IMR-90 (cell line): Measurements from ENCODE around the gene PPIA. TPM values are rescaled to one million over a fixed set of nuclear protein-coding genes. Genes with fewer than 3 reads are reported as not detected.

Experiments used
- ATAC-seq: fragments of 200-7000 bp; cut with Tn5 transposase; 2 replicates; pipeline ENCODE4 v1.9.1; 2020; ENCODE audit warnings: low read depth, mild to moderate bottlenecking, moderate library complexity
- BruUV-seq: library from RNA; stranded (reverse); fragments of 400-500 nt; replicated peaks from 2 replicates; lab custom pipeline; 2021; lab: Mats Ljungman, UMichigan
- CTCF ChIA-PET: fragments of 300-600 bp; formaldehyde crosslinking; extraction: SDS; loops from one replicate; lab custom pipeline; 2021; ENCODE audit warnings: antibody characterized with exemption; lab: Yijun Ruan, JAX
- POLR2A ChIA-PET: fragments of 300-600 bp; sonication (Branson Sonifier 250); formaldehyde crosslinking; loops from one replicate; lab custom pipeline; 2022; ENCODE audit warnings: antibody characterized with exemption; ENCODE audit not compliant: unreplicated experiment; lab: Charles Lee
- DNase-seq: peaks from one replicate; pipeline ENCODE4 v3.0.0; 2013
- H2AFZ ChIP-seq: replicated peaks from 2 replicates; pipeline ENCODE3; 2013; ENCODE audit warnings: low read length, mild to moderate bottlenecking; ENCODE audit not compliant: poor library complexity
- H2AK5ac ChIP-seq: 2 replicates; pipeline ENCODE4 v1.6.1; 2013; ENCODE audit warnings: low read depth, low read length, inconsistent platforms
- H2AK9ac ChIP-seq: replicated peaks from 2 replicates; pipeline ENCODE3; 2013; ENCODE audit warnings: mild to moderate bottlenecking, low read depth, low read length, moderate library complexity; ENCODE audit not compliant: poor library complexity
- H2BK120ac ChIP-seq: 2 replicates; pipeline ENCODE4 v1.6.1; 2013; ENCODE audit warnings: low read depth, low read length, inconsistent platforms
- H2BK15ac ChIP-seq: 3 replicates; pipeline ENCODE4 v1.6.1; 2013; ENCODE audit warnings: low read depth, low read length, inconsistent platforms
- H2BK20ac ChIP-seq: 2 replicates; pipeline ENCODE4 v1.6.1; 2013; ENCODE audit warnings: low read depth, mild to moderate bottlenecking, inconsistent platforms, low read length, moderate library complexity
- H2BK5ac ChIP-seq: 2 replicates; pipeline ENCODE4 v1.6.1; 2013; ENCODE audit warnings: mild to moderate bottlenecking, low read depth, low read length, inconsistent platforms; ENCODE audit not compliant: poor library complexity, severe bottlenecking
- H3K14ac ChIP-seq: replicated peaks from 2 replicates; pipeline ENCODE4 v1.6.1; 2013; ENCODE audit warnings: low read depth, low read length, inconsistent platforms
- H3K18ac ChIP-seq: 2 replicates; pipeline ENCODE4 v1.6.1; 2013; ENCODE audit warnings: low read depth, low read length, control low read depth
- H3K23ac ChIP-seq: 2 replicates; pipeline ENCODE4 v1.6.1; 2013; ENCODE audit warnings: low read depth, low read length, inconsistent platforms
- H3K27ac ChIP-seq: 2 replicates; pipeline ENCODE4 v1.5.1; 2013; ENCODE audit warnings: mild to moderate bottlenecking, control low read depth, low read length; ENCODE audit not compliant: insufficient read depth
- H3K27me3 ChIP-seq: 2 replicates; pipeline ENCODE4 v1.6.1; 2013; ENCODE audit warnings: low read length; ENCODE audit not compliant: control insufficient read depth, insufficient read depth
- H3K36me3 ChIP-seq: 2 replicates; pipeline ENCODE4 v1.6.1; 2013; ENCODE audit warnings: low read length, mixed read lengths; ENCODE audit not compliant: control insufficient read depth, insufficient read depth
- H3K4ac ChIP-seq: 2 replicates; pipeline ENCODE4 v1.6.1; 2013; ENCODE audit warnings: low read depth, low read length, inconsistent platforms
- H3K4me1 ChIP-seq: 2 replicates; pipeline ENCODE4 v1.6.1; 2013; ENCODE audit warnings: low read length, mixed read lengths; ENCODE audit not compliant: control insufficient read depth, insufficient read depth
- H3K4me2 ChIP-seq: 2 replicates; pipeline ENCODE4 v1.6.1; 2013; ENCODE audit warnings: low read depth, mild to moderate bottlenecking, control low read depth, low read length, moderate library complexity
- H3K4me3 ChIP-seq: 2 replicates; pipeline ENCODE4 v1.5.1; 2013; ENCODE audit warnings: low read depth, mild to moderate bottlenecking, control low read depth, low read length, moderate library complexity; ENCODE audit not compliant: insufficient read depth
- H3K56ac ChIP-seq: 2 replicates; pipeline ENCODE4 v1.6.1; 2013; ENCODE audit warnings: low read length, inconsistent platforms; ENCODE audit not compliant: insufficient read depth; ENCODE audit errors: extremely low read depth
- H3K79me1 ChIP-seq, 2 experiments: 2 replicates each; pipeline ENCODE4 v1.6.1; 2013; ENCODE audit warnings: low read length in 2 of 2, inconsistent platforms in 1 of 2, low read depth in 1 of 2
- H3K9ac ChIP-seq: 2 replicates; pipeline ENCODE4 v1.6.1; 2013; ENCODE audit warnings: low read depth, low read length, control low read depth
- H3K9me1 ChIP-seq: 2 replicates; pipeline ENCODE4 v1.6.1; 2013; ENCODE audit warnings: low read length, inconsistent platforms; ENCODE audit not compliant: insufficient read depth
- H3K9me3 ChIP-seq: 2 replicates; pipeline ENCODE4 v1.6.1; 2013; ENCODE audit warnings: low read length; ENCODE audit not compliant: control insufficient read depth, insufficient read depth
- H4K20me1 ChIP-seq: 2 replicates; pipeline ENCODE4 v1.6.1; 2013; ENCODE audit warnings: low read length, inconsistent platforms; ENCODE audit not compliant: insufficient read depth
- H4K5ac ChIP-seq: 2 replicates; pipeline ENCODE4 v1.6.1; 2013; ENCODE audit warnings: mild to moderate bottlenecking, low read depth, low read length, control low read depth
- H4K8ac ChIP-seq, 2 experiments: 2 replicates each; pipeline ENCODE4 v1.6.1; 2013; ENCODE audit warnings: low read depth in 2 of 2, low read length in 2 of 2, control low read depth in 1 of 2, inconsistent platforms in 1 of 2
- H4K91ac ChIP-seq: 2 replicates; pipeline ENCODE4 v1.6.1; 2013; ENCODE audit warnings: low read depth, low read length, inconsistent platforms; ENCODE audit not compliant: insufficient read depth
- BHLHE40 ChIP-seq: fragments of 150-350 bp; IDR thresholded peaks from 2 replicates; pipeline ENCODE4 v1.6.1; 2016; ENCODE audit warnings: mild to moderate bottlenecking, low read depth, low read length
- CEBPB ChIP-seq: IDR thresholded peaks from 2 replicates; pipeline ENCODE4 v1.6.1; 2012; ENCODE audit warnings: low read depth, low read length, improper control_type of control experiment
- CHD1 ChIP-seq: IDR thresholded peaks from 2 replicates; pipeline ENCODE4 v1.6.1; 2012; ENCODE audit warnings: low read depth, low read length, improper control_type of control experiment
- CTCF ChIP-seq: conservative IDR thresholded peaks from 2 replicates; pipeline ENCODE4 v1.5.1; 2012; ENCODE audit warnings: mild to moderate bottlenecking, low read depth, low read length, improper control_type of control experiment
- ELK1 ChIP-seq: fragments of 150-350 bp; IDR thresholded peaks from 2 replicates; pipeline ENCODE4 v1.6.1; 2016; ENCODE audit warnings: low read depth, mild to moderate bottlenecking, low read length, moderate library complexity, borderline replicate concordance
- FOS ChIP-seq: fragments of 150-350 bp; IDR thresholded peaks from 2 replicates; pipeline ENCODE4 v1.6.1; 2016; ENCODE audit warnings: low read depth, low read length
- MAFK ChIP-seq: IDR thresholded peaks from 2 replicates; pipeline ENCODE4 v1.6.1; 2012; ENCODE audit warnings: low read depth, low read length, improper control_type of control experiment
- MAZ ChIP-seq: IDR thresholded peaks from 2 replicates; pipeline ENCODE4 v1.6.1; 2012; ENCODE audit warnings: low read depth, mild to moderate bottlenecking, low read length, improper control_type of control experiment, moderate library complexity, borderline replicate concordance
- MXI1 ChIP-seq: IDR thresholded peaks from 2 replicates; pipeline ENCODE4 v1.6.1; 2012; ENCODE audit warnings: low read depth, mild to moderate bottlenecking, low read length, moderate library complexity, borderline replicate concordance
- NFE2L2 ChIP-seq: fragments of 150-350 bp; IDR thresholded peaks from 2 replicates; pipeline ENCODE4 v1.6.1; 2016; ENCODE audit warnings: low read depth, mild to moderate bottlenecking, low read length
- POLR2A ChIP-seq: IDR thresholded peaks from 2 replicates; pipeline ENCODE4 v1.6.1; 2012; ENCODE audit warnings: mild to moderate bottlenecking, low read depth, low read length
- RAD21 ChIP-seq: IDR thresholded peaks from 2 replicates; pipeline ENCODE4 v1.6.1; 2012; ENCODE audit warnings: low read length, improper control_type of control experiment
- RCOR1 ChIP-seq: IDR thresholded peaks from 2 replicates; pipeline ENCODE4 v1.6.1; 2012; ENCODE audit warnings: mild to moderate bottlenecking, low read length, improper control_type of control experiment; ENCODE audit not compliant: insufficient replicate concordance
- RFX5 ChIP-seq: IDR thresholded peaks from 2 replicates; pipeline ENCODE4 v1.8.0; 2012; ENCODE audit warnings: low read depth, mild to moderate bottlenecking, low read length, moderate library complexity
- SMC3 ChIP-seq: fragments of 150-350 bp; IDR thresholded peaks from 2 replicates; pipeline ENCODE4 v1.6.1; 2016; ENCODE audit warnings: low read depth, mild to moderate bottlenecking, antibody characterized with exemption, low read length, moderate library complexity
- WGBS, 2 experiments: methylation state at CpG; one replicate each; pipeline versions ENCODE4 v1.1.5 to v1.1.7; 2013; ENCODE audit warnings: missing lambda C conversion rate in 2 of 2; ENCODE audit not compliant: insufficient read length in 1 of 2; ENCODE audit errors: extremely low coverage in 2 of 2; 5-methylcytosine and 5-hydroxymethylcytosine counted together
- dilution Hi-C: fragments of 300-500 bp; cut with HindIII; formaldehyde crosslinking; loops from one replicate; pipeline ENCODE4 v1.14.3; 2018; ENCODE audit warnings: low sequenced_read_pairs; ENCODE audit not compliant: unreplicated experiment
- in situ Hi-C: fragments of 300-500 bp; cut with MboI; formaldehyde crosslinking; loops from 3 replicates; pipeline ENCODE4 v1.14.3; 2019; ENCODE audit warnings: low sequenced_read_pairs, inconsistent platforms, mixed read lengths
- intact Hi-C: fragments of 100-400 bp; cut with micrococcal nuclease; formaldehyde crosslinking; loops from 2 replicates; pipeline ENCODE4 v1.10.0; 2022
- polyA plus RNA-seq, 3 experiments: library from polyadenylated mRNA; depleted of rRNA; stranded (reverse); fragments of >200 nt; gene quantifications; 2 replicates each; pipeline ENCODE4 v1.2.3, GENCODE V29; 2012; ENCODE audit warnings: low replicate concordance in 1 of 3
- total RNA-seq: library from RNA; depleted of rRNA; stranded (reverse); fragments of >200 nt; gene quantifications from 2 replicates; pipeline ENCODE4 v1.2.3, GENCODE V29; 2012
- TF ChIP-seq, protein P1 (sequence below): fragments of 150-350 bp; IDR thresholded peaks from 2 replicates; pipeline ENCODE4 v1.6.1; 2017; ENCODE audit warnings: mild to moderate bottlenecking, antibody characterized with exemption, low read length, low read depth

The PPIA gene
- total and polyA plus RNA-seq, 2 of the 4 experiments (the other 2 are of a cell fraction) = 3,396 to 4,883 TPM

DNA sequence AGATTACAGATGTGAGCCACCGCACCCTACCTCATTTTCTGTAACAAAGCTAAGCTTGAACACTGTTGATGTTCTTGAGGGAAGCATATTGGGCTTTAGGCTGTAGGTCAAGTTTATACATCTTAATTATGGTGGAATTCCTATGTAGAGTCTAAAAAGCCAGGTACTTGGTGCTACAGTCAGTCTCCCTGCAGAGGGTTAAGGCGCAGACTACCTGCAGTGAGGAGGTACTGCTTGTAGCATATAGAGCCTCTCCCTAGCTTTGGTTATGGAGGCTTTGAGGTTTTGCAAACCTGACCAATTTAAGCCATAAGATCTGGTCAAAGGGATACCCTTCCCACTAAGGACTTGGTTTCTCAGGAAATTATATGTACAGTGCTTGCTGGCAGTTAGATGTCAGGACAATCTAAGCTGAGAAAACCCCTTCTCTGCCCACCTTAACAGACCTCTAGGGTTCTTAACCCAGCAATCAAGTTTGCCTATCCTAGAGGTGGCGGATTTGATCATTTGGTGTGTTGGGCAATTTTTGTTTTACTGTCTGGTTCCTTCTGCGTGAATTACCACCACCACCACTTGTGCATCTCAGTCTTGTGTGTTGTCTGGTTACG lies 6.0 kb downstream of the PPIA start:
- Histone ChIP-seq H2AK9ac (no peak overlapping the region), H3K27ac (no peak overlapping the region), H3K9me3 (no peaks in the 10 kb centered on the region), H3K4me2 (no peak overlapping the region), H3K56ac (no peak overlapping the region), H3K4ac (no peak overlapping the region), H3K23ac (0 out of 2 replicates have a peak overlapping the region, but pooled peaks have one; percentile 24), H2BK120ac (no peak overlapping the region), H3K36me3 (peaks cover 42% of the 10 kb centered on the region), H2BK15ac (no peak overlapping the region), H3K27me3 (no peaks in the 10 kb centered on the region), H2AK5ac (no peak overlapping the region), H2BK5ac (no peak overlapping the region), H2AFZ (no peak overlapping the region), H3K4me1 (peaks cover 2% of the 10 kb centered on the region; the same call in 1 of the 2 replicates), H4K5ac (no peak overlapping the region), H3K18ac (no peak overlapping the region), H4K91ac (no peak overlapping the region), H3K4me3 (no peak overlapping the region), H3K79me1 (peaks cover 10 to 49% of the 10 kb centered on the region in 2 experiments; a peak in 3 of 4 replicates), H4K8ac (no peak overlapping the region), H3K14ac (no peak overlapping the region), H2BK20ac (no peak overlapping the region), H4K20me1 (peaks cover 72% of the 10 kb centered on the region), H3K9ac (no peak overlapping the region), H3K9me1 (peaks cover 12% of the 10 kb centered on the region)
- TF ChIP-seq CHD1 (no peak), CTCF (no peak), POLR2A (no peak), MXI1 (no peak), FOS (no peak), ELK1 (no peak), NFE2L2 (no peak), MAZ (no peak), CEBPB (no peak), RCOR1 (no peak), BHLHE40 (no peak), RAD21 (no peak), SMC3 (no peak), MAFK (no peak), RFX5 (no peak)
- TF ChIP-seq, protein P1, sequence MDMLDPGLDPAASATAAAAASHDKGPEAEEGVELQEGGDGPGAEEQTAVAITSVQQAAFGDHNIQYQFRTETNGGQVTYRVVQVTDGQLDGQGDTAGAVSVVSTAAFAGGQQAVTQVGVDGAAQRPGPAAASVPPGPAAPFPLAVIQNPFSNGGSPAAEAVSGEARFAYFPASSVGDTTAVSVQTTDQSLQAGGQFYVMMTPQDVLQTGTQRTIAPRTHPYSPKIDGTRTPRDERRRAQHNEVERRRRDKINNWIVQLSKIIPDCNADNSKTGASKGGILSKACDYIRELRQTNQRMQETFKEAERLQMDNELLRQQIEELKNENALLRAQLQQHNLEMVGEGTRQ = no peak
- BruUV-seq = no TSS peak
- intact Hi-C loops = no loop called here
- dilution Hi-C loops = no loop called here
- ATAC-seq = no peak
- no peak for DNase-seq
- in situ Hi-C loops = no loop called here
- CTCF ChIA-PET = no interaction called here
- WGBS, 2 experiments = no CpG with 5 or more reads among the region's 5 CpGs
- POLR2A ChIA-PET = no interaction called here
